Right ventricle myocardium inferior (tissue), 1 donor: ENCODE results near the gene GPR31. TPM values are rescaled to one million over a fixed set of nuclear protein-coding genes. Genes with fewer than 3 reads are reported as not detected.

ENCODE experiments used
- ATAC-seq: fragments of 200-7000 bp; cut with Tn5 transposase; one replicate; pipeline ENCODE4 v1.9.1; 2020; ENCODE audit warnings: mild to moderate bottlenecking, moderate library complexity
- DNase-seq: peaks from one replicate; pipeline ENCODE4 v3.0.0; 2021; ENCODE audit errors: missing footprints
- intact Hi-C: fragments of 100-400 bp; cut with DNase I; formaldehyde crosslinking; loops from one replicate; pipeline ENCODE4 v1.11.0; 2022
- total RNA-seq: library from RNA; stranded (reverse); fragmentation: NEBNext Ultra II Directional; extraction: Animal tissue kit (Norgen Biotek cat#: 25700); gene quantifications from one replicate; pipeline ENCODE4 v1.2.1, GENCODE V29; 2021
- donor health status: DM: no; HTN: yes; CAD: no; lungs with severe emphysema.

The GPR31 gene
- total RNA-seq, 1 donor from 2014 or later = not detected

DNA sequence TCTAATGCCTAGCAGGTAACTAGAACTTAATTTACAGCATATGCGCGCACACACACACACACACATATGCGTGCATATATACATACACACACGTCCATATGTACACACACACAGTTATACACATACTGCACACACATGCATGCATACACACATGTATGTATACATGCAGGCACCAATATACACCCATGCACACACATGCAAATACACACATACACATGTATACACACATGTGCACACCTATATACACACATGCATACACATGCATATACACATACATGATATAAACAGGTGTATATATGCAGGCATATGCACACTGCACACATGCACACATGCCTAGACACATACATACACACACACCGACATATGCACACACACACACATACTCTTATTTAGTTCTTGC is 33.0 kb downstream of the GPR31 start:
- ATAC-seq (no peak), DNase-seq (no peak)
- intact Hi-C loops = no loop called here

DNA sequence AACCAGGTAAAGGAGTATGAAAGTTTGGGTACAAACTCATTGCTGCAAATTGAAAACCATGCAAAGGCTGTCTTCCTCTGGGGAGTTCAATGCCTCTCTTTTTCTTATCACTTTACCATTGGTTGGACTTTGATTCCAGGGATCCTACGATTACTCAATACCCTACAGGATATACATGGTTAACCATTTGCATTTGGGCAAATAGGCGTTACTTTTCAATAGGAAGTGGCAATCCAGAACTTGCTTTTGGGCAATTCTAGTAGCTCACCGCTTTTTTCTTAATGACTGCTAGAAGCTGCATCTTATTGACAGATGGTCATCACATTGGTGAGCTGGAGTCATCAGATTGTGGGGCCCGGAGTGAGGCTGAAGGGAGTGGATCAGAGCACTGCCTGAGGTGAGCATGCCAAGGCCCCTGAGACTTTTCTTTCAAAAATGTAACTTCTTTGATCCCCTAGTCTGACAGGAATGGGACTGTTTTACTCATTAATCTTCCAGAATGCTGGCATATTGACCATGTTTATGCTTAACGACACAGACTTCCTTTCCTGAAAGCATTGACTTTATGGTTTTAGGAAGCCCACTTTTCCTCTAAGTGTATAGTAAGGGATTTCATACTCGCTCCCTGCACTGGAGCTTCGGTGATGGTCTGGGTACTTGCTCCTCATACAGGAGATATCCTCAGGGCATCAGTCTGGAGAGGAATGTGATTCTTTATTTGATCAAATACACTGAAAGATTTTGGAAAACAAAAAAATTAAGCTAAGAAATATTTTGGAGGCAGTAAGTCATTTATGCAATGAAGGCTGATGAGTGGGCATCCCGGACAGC is 34.7 kb downstream of the GPR31 start, which contains the start of gene CCR6:
CCR6 (plus strand) TSS at position 270 of the 831 bp plus-strand sequence. CDS start 13,039 bp downstream, outside the sequence.
- DNase-seq = no peak
- ATAC-seq = no peak
- intact Hi-C loops = no loop called here

- no peak for ATAC-seq
- intact Hi-C loops = no loop called here
- no peak for DNase-seq
These were observed 35.5 kb downstream of the GPR31 start for GRCh38 chr6:167122041-167122826.

DNA sequence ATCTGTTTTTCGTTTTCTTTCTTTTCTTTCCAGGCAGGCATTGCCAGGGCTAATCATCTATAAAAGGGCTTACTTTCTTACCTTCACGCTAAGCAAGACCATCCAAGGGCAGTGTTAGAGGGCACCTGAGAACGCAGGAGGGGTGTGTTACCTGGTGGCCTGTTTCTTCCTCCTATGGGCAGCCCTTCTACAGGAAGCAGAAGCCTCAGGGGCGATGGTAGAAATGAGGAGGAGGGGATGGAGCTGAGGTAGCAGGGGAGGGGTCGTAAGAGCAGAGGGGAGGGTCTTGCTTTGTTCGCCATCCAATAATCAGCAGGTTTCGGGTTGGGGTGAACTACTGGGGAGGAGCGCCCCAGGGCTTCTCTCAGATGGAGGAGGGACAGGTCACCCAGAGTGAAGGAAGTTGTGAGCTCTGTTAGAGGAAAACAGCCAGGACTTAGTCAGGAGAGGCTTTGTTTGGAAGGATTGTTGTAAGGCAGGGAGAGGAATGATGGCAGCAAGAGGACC is 36.4 kb downstream of the GPR31 start:
- ATAC-seq (no peak), DNase-seq (no peak)
- intact Hi-C loops = no loop called here

DNA sequence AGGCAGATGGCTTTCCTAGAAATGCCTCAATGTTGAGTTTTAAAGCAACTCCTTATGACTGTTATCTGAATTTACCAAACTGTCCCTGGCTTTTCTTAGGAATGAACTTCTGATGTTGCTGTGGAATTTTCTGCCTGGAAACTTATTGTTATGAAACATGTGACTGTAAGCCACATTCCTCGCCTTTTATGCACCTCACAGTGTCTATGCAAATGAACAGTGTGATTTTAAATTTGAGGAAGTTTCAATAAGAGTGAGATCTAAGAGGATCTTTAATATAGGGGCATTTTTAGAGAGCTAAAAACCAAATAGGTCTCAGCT is 37.2 kb downstream of the GPR31 start:
- no peak for DNase-seq
- intact Hi-C loops = no loop called here
- ATAC-seq = no peak

DNA sequence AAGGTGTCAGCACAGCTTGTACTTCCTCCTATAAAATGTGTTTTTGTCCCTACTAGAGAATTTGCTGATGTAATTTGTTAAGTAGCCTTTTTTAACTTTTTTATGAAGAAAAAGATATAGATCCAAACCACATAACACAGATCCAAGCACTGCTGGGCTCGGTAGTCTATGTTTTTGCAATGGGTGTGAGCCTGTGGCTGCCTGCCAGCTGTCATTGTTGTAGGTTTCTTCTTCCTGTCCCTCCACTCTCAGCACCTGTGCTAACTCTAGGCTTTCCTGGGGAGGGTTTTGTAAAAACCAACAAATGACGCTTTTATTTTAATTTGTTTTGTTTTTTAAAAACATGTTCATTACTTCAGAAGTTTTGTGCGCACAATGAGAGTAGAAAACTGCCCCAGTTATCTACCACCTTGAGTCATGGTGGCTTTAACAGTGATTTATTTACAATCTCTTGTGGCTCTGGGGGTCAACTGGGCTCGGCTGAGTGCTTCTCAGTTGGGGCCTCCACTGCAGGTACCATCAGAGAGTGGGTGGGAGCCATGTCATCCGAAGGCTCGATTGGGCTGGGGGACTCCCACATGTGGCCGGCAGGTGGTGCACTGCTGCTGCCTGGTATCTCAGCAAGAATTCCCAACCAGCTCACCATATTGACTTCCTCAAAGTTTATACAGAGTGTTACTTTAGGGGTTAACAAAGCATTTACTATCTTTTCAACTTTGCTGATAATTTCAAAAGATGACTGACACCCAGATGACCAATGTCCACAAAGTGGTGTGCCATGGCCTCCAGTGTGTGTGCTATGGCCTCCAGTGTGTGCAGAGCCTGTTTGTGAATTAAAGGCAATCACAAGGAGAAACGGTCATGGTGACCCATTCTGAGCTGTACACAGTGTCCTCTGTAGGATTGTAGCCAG is 37.9 kb downstream of the GPR31 start:
- intact Hi-C loops = no loop called here
- ATAC-seq (no peak), DNase-seq (no peak)

GRCh38 chr6:167118839-167119238 is 38.9 kb downstream of the GPR31 start:
- ATAC-seq (no peak), DNase-seq (no peak)
- intact Hi-C loops = no loop called here

DNA sequence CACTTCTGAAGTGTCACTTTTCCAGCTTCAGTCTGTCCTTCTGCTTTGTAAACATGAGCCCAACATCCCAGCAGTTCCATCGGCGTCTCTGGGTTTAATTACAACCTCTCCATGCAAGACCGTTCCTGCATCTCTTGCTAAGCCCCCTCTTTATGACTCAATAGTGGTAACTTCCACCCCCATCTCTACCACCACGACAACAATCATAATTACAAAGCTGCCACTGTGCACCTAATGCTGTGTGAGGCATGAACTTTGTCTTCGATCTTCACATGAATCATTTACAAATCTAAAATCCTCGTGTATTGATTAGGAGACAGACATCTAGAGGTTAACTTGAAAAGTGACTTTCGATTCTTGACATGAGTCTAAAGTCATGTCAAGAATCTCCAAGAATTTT is 39.8 kb downstream of the GPR31 start:
- intact Hi-C loops = no loop called here
- no peak for ATAC-seq
- DNase-seq = no peak

DNA sequence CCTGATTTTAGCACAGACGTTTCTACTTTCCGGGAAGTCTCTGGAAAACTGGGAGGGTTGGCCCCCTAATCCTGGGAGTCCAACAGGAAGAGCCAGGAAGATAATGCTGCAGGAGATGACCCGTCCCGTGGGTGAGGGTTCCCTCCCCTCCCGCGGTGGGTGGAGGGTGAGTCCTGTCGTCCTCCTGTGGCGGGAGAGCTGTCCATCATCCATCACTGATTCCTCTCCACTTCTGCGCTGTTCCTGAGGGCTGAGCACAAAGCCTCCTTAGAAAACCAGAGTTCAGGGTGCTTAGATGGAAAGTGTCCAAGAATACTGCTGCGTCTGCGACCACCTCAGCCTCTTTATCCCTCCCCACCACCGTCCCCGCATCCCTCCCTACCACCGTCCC is 40.9 kb downstream of the GPR31 start:
- no peak for ATAC-seq
- intact Hi-C loops = no loop called here
- no peak for DNase-seq

DNA sequence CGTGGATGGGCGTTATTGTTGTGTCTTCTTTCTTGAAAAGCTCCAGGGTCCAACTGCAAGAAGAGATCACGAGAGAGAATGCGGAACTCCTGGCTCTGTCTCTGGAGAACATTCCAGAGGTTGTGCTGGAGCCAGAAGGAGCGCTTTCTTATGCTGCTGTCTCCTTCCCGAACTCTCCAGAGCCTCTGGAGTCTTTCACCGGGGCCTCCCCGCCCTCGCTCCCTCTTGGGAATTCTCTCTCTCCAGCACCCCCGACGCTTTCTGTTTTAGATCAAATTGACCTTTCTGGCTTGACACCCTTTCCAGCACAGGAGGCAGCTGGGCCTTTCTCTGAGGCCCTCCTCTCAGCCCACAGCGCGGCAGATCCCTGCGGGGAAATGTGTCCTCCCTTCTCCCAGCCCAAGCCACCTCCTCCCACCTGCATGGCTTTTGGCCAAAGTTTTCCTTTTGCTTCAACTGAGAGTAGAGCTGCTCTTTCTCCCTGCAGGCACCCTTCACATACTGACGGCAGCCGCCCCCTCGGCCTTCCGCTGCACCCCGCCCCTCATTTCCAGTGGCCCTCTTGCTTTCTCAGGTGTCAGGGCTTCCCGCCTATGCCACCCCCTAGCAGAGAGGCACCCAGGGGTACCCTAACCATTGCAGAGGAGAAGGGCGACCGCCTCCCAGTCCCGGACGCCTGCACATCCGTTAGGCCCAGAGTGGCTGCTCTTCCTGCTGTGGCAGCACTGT is 41.5 kb downstream of the GPR31 start:
- intact Hi-C loops = no loop called here
- ATAC-seq = no peak
- DNase-seq = no peak

- ATAC-seq = no peak
- DNase-seq = no peak
- intact Hi-C loops = no loop called here
These were observed 42.7 kb downstream of the GPR31 start for GRCh38 chr6:167115054-167115453.

DNA sequence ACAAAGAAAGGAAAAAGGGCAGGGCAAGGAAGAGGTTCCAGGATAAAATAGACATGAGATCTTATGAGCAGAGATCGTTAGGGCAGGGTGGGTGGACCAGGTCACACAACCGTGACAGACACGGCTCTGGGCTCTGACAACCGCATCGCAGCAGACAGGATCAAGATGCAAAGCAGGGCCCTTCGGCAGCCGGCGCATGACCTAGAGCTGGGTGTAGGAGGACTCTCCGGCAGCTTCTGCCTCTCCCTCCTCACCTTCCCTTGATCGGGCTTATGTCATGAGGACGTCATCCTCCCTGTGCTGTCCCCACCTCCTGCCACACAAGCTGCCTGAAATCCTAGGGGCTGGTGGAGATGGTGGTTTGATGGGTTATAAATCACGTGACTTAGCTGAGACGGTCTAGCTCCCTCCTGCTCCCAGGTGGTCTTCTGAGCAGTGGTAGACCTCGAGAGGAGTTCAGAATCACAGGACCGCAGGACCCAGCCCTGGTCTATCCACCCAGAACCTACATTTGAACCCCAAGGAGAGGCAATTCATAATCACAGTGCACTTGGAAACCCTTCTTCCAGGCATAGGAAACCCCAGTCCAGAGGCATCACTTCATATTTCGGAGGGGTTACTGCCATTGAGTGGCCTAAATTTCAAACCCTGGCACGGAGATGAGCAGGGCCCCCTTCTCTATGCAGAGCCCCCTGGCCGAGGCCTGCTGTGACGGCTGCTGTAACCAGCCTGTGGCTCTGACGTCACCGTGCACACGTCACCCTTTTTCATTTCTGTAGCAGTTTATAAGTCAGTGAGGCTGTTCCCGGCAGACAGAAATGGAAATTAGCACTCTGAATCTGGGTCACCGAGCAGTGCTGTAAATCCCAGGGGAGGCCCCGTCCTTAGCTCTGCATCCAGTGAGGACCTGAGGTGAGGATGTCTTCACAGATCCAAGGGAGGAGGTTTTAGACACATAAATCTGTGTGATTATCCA is 43.6 kb downstream of the GPR31 start:
- no peak for ATAC-seq
- DNase-seq = no peak
- intact Hi-C loops = no loop called here

GRCh38 chr6:167113047-167113754 is 44.6 kb downstream of the GPR31 start:
- intact Hi-C loops = no loop called here
- ATAC-seq (no peak), DNase-seq (no peak)

DNA sequence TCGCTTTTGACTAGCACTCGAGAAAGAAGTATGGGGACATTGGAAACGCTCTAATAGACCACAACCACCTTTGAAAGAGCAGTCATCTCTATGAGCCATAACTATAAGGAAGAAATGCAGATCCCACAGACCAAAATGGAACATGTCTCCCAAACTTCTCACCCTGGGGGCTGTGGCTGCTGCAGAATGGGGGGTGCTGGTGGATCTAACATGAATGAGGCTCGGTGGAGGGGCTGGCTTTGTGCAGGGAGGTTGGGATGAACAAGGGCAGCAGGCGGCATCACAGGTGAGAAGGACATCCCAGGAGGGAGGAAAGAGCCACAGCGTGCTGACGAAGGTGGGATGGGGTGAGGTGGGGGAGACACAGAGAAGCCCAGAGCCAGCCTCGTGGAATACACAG is 45.4 kb downstream of the GPR31 start:
- intact Hi-C loops = no loop called here
- no peak for DNase-seq
- ATAC-seq = no peak

- DNase-seq (no peak), ATAC-seq (no peak)
- intact Hi-C loops = no loop called here
These were observed 46.2 kb downstream of the GPR31 start for GRCh38 chr6:167111597-167111996.

DNA sequence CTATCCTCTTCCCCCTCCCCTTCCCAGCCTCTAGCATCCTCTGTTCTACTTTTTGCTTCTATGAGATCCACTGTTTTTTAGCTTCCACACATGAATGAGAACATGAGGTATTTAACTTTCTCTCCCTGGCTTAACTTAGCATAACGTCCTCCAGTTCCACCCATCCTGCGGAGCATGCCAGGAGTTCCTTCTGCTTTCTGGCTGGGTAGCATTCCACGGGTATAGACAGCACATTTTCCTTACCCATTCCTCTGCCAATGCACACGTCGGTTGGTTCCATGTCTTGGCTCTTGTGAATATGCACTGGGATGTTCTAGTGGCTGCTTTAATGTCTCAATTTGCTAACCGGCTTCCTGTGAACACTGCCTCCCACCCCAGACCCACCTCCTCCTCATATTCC is 48.1 kb downstream of the GPR31 start:
- DNase-seq (no peak), ATAC-seq (no peak)
- intact Hi-C loops = no loop called here

GRCh38 chr6:167108278-167108677 is 49.5 kb downstream of the GPR31 start:
- intact Hi-C loops = no loop called here
- no peak for ATAC-seq
- no peak for DNase-seq
